Measurements from ENCODE around the gene PCSK2.

DNA sequence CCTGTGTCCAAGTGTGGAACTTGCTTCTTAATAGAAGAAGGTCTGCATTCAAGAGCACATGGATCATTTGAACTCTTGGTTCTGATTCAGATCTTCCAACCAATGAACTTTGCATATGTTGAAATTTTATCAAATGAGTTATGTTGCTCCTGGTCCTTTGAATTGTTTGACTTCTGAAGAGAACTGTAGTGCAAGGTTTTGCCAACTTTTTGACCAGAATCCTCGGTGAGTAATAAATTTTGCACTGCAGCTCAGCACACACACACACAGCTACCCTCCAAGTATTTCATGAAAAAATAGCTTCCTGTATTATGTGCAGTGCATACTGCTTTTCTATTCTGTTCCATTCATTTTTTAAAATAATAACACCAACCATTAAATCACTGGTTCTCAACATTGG, 236.9 kb downstream of the PCSK2 start:
- TF ChIP-seq, protein P1, sequence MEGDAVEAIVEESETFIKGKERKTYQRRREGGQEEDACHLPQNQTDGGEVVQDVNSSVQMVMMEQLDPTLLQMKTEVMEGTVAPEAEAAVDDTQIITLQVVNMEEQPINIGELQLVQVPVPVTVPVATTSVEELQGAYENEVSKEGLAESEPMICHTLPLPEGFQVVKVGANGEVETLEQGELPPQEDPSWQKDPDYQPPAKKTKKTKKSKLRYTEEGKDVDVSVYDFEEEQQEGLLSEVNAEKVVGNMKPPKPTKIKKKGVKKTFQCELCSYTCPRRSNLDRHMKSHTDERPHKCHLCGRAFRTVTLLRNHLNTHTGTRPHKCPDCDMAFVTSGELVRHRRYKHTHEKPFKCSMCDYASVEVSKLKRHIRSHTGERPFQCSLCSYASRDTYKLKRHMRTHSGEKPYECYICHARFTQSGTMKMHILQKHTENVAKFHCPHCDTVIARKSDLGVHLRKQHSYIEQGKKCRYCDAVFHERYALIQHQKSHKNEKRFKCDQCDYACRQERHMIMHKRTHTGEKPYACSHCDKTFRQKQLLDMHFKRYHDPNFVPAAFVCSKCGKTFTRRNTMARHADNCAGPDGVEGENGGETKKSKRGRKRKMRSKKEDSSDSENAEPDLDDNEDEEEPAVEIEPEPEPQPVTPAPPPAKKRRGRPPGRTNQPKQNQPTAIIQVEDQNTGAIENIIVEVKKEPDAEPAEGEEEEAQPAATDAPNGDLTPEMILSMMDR (conservative IDR thresholded peaks at IDR 0.05), result no peak
- TF ChIP-seq ZFX (IDR thresholded peaks at IDR 0.05), result no peak
